GM23338 (cell line): ENCODE measurements around the gene ETV4.

ENCODE experiments used
- CREB1 ChIP-seq: fragments of 250-450 bp; sonication (Bioruptor Pico); IDR thresholded peaks from 2 replicates; pipeline ENCODE4 v1.5.0; 2020; ENCODE audit warnings: low read depth, mild to moderate bottlenecking, moderate library complexity
- CTCF ChIP-seq, 2 experiments: fragments of 200-600 bp in 1 of 2; sonication (generic) in 1 of 2; conservative IDR thresholded peaks; 2 replicates each; pipeline versions ENCODE4 v1.5.1 to v1.6.1; 2016 to 2017; ENCODE audit warnings: antibody characterized with exemption in 2 of 2, low read depth in 2 of 2, mild to moderate bottlenecking in 2 of 2, moderate library complexity in 1 of 2
- ETS1 ChIP-seq: IDR thresholded peaks from 2 replicates; pipeline ENCODE4 v1.6.1; 2016; ENCODE audit warnings: antibody characterized with exemption
- EZH2 ChIP-seq: fragments of 200-600 bp; sonication (generic); IDR thresholded peaks from one replicate; pipeline ENCODE4 v1.8.0; 2017; ENCODE audit warnings: antibody characterized with exemption, mild to moderate bottlenecking, low read depth; ENCODE audit not compliant: unreplicated experiment
- EZH2phosphoT487 ChIP-seq: fragments of 200-600 bp; sonication (generic); IDR thresholded peaks from one replicate; pipeline ENCODE4 v1.8.1; 2018; ENCODE audit warnings: antibody characterized with exemption; ENCODE audit not compliant: unreplicated experiment
- JUNB ChIP-seq: IDR thresholded peaks from one replicate; pipeline ENCODE4 v1.6.1; 2016; ENCODE audit warnings: antibody characterized with exemption; ENCODE audit not compliant: unreplicated experiment
- POLR2AphosphoS5 ChIP-seq: IDR thresholded peaks from 2 replicates; pipeline ENCODE4 v1.6.1; 2016; ENCODE audit warnings: antibody characterized with exemption, low read depth
- REST ChIP-seq: IDR thresholded peaks from one replicate; pipeline ENCODE4 v1.6.1; 2018; ENCODE audit warnings: antibody characterized with exemption; ENCODE audit not compliant: unreplicated experiment
- STAT1 ChIP-seq: IDR thresholded peaks from one replicate; pipeline ENCODE4 v1.6.1; 2016; ENCODE audit warnings: antibody characterized with exemption; ENCODE audit not compliant: unreplicated experiment
- ZNF114 ChIP-seq: fragments of 250-450 bp; sonication (Bioruptor Pico); IDR thresholded peaks from 2 replicates; pipeline ENCODE4 v1.5.0; 2020; ENCODE audit warnings: mild to moderate bottlenecking, moderate library complexity
- ZNF331 ChIP-seq: fragments of 250-450 bp; sonication (Bioruptor Pico); IDR thresholded peaks from 2 replicates; pipeline ENCODE4 v1.5.0; 2020; ENCODE audit warnings: low read depth, mild to moderate bottlenecking, moderate library complexity
- ZNF462 ChIP-seq: fragments of 250-450 bp; sonication (Bioruptor Pico); IDR thresholded peaks from 2 replicates; pipeline ENCODE4 v1.5.0; 2020; ENCODE audit warnings: mild to moderate bottlenecking, moderate library complexity

- TF ChIP-seq CTCF (conservative IDR thresholded peaks at IDR 0.05; ENCODE audit: low read depth in 2 of 2) (no peak), JUNB (no peak), EZH2 (no peak), POLR2AphosphoS5 (no peak), EZH2phosphoT487 (no peak), REST (no peak), ZNF114 (CRISPR knock-in tag) (no peak), ETS1 (no peak), STAT1 (no peak), ZNF331 (CRISPR knock-in tag) (no peak), ZNF462 (CRISPR knock-in tag) (no peak), CREB1 (CRISPR knock-in tag) (no peak)
Observed at GRCh38 chr17:43524945-43525575, 21.1 kb downstream of the ETV4 start.
